H9 (cell line): Measurements from ENCODE around the gene ETV5. TPM values are rescaled to one million over a fixed set of nuclear protein-coding genes. Genes with fewer than 3 reads are reported as not detected.

Source experiments
- DNase-seq: peaks from one replicate; pipeline ENCODE4 v3.0.0-alpha.2; 2017
- H2AFZ ChIP-seq: one replicate; pipeline ENCODE4 v1.6.1; 2013; ENCODE audit warnings: mild to moderate bottlenecking, low read length, control low read depth, moderate library complexity
- H2AK5ac ChIP-seq: 2 replicates; pipeline ENCODE4 v1.6.1; 2013; ENCODE audit warnings: low read length, control low read depth, mixed read lengths; ENCODE audit not compliant: insufficient read length
- H2BK120ac ChIP-seq: one replicate; pipeline ENCODE4 v1.6.1; 2013; ENCODE audit warnings: low read depth, mild to moderate bottlenecking, low read length, control low read depth, inconsistent platforms; ENCODE audit not compliant: poor library complexity, severe bottlenecking
- H2BK12ac ChIP-seq: 2 replicates; pipeline ENCODE4 v1.6.1; 2013; ENCODE audit warnings: low read length, control low read depth, mixed read lengths, low read depth; ENCODE audit not compliant: insufficient read length
- H2BK15ac ChIP-seq: 2 replicates; pipeline ENCODE4 v1.6.1; 2013; ENCODE audit warnings: low read depth, low read length, control low read depth
- H2BK20ac ChIP-seq: one replicate; pipeline ENCODE4 v1.6.1; 2013; ENCODE audit warnings: low read depth, mild to moderate bottlenecking, low read length, control low read depth, inconsistent platforms; ENCODE audit not compliant: poor library complexity, severe bottlenecking
- H2BK5ac ChIP-seq: 2 replicates; pipeline ENCODE4 v1.6.1; 2013; ENCODE audit warnings: low read length, control low read depth, mixed read lengths; ENCODE audit not compliant: insufficient read length
- H3K14ac ChIP-seq: 2 replicates; pipeline ENCODE4 v1.6.1; 2013; ENCODE audit warnings: low read length, control low read depth; ENCODE audit not compliant: insufficient read depth
- H3K18ac ChIP-seq: 2 replicates; pipeline ENCODE4 v1.6.1; 2013; ENCODE audit warnings: low read depth, mild to moderate bottlenecking, mixed read lengths, low read length, control low read depth; ENCODE audit not compliant: insufficient read length
- H3K23ac ChIP-seq: 2 replicates; pipeline ENCODE4 v1.6.1; 2013; ENCODE audit warnings: low read length, control low read depth, mixed read lengths, low read depth; ENCODE audit not compliant: insufficient read length
- H3K23me2 ChIP-seq: 2 replicates; pipeline ENCODE4 v1.6.1; 2013; ENCODE audit warnings: low read depth, mild to moderate bottlenecking, mixed read lengths, low read length, control low read depth; ENCODE audit not compliant: insufficient read length, poor library complexity, severe bottlenecking
- H3K27ac ChIP-seq: 2 replicates; pipeline ENCODE4 v1.5.1; 2013; ENCODE audit warnings: low read length, control low read depth, mixed read lengths, low read depth; ENCODE audit not compliant: insufficient read length
- H3K27me3 ChIP-seq: 2 replicates; pipeline ENCODE4 v1.6.1; 2013; ENCODE audit warnings: low read length, control low read depth, inconsistent platforms; ENCODE audit not compliant: insufficient read depth
- H3K4ac ChIP-seq: 2 replicates; pipeline ENCODE4 v1.6.1; 2013; ENCODE audit warnings: low read depth, mild to moderate bottlenecking, control low read depth, inconsistent platforms, low read length, moderate library complexity
- H3K4me1 ChIP-seq: 2 replicates; pipeline ENCODE4 v1.6.1; 2013; ENCODE audit warnings: low read length, control low read depth, inconsistent platforms; ENCODE audit not compliant: insufficient read depth
- H3K4me2 ChIP-seq: 2 replicates; pipeline ENCODE4 v1.6.1; 2013; ENCODE audit warnings: low read length, control low read depth, mixed read lengths; ENCODE audit not compliant: insufficient read length, insufficient read depth
- H3K56ac ChIP-seq: 2 replicates; pipeline ENCODE4 v1.6.1; 2013; ENCODE audit warnings: low read depth, mild to moderate bottlenecking, mixed read lengths, low read length, control low read depth; ENCODE audit not compliant: insufficient read length
- H3K79me1 ChIP-seq: 2 replicates; pipeline ENCODE4 v1.6.1; 2013; ENCODE audit warnings: low read depth, mild to moderate bottlenecking, moderate library complexity, low read length, control low read depth, inconsistent platforms; ENCODE audit not compliant: insufficient read depth, poor library complexity, severe bottlenecking
- H3K79me2 ChIP-seq: 2 replicates; pipeline ENCODE4 v1.6.1; 2013; ENCODE audit warnings: low read length, control low read depth, inconsistent platforms; ENCODE audit not compliant: insufficient read depth
- H3K9ac ChIP-seq: 2 replicates; pipeline ENCODE4 v1.6.1; 2013; ENCODE audit warnings: low read length, control low read depth, mixed read lengths; ENCODE audit not compliant: insufficient read length; ENCODE audit errors: extremely low read depth
- H3K9me3 ChIP-seq: one replicate; pipeline ENCODE4 v1.6.1; 2013; ENCODE audit warnings: low read depth, low read length, inconsistent platforms; ENCODE audit not compliant: control insufficient read depth
- H3T11ph ChIP-seq: one replicate; pipeline ENCODE4 v1.6.1; 2013; ENCODE audit warnings: mild to moderate bottlenecking, low read length, control low read depth, inconsistent platforms
- H4K20me1 ChIP-seq: one replicate; pipeline ENCODE4 v1.6.1; 2013; ENCODE audit not compliant: control insufficient read depth, insufficient read length, insufficient read depth
- H4K5ac ChIP-seq: 2 replicates; pipeline ENCODE4 v1.6.1; 2013; ENCODE audit warnings: low read depth, mild to moderate bottlenecking, mixed read lengths, low read length, control low read depth; ENCODE audit not compliant: insufficient read length
- H4K8ac ChIP-seq: replicated peaks from 2 replicates; pipeline ENCODE4 v1.6.1; 2013; ENCODE audit warnings: low read length, control low read depth, mixed read lengths, low read depth; ENCODE audit not compliant: insufficient read length
- H4K91ac ChIP-seq: 2 replicates; pipeline ENCODE4 v1.6.1; 2013; ENCODE audit warnings: low read depth, mild to moderate bottlenecking, moderate library complexity, mixed read lengths, low read length, control low read depth; ENCODE audit not compliant: insufficient read length
- H3K27ac Mint-ChIP-seq, 3 experiments: 2 replicates in 2 of 3; 3 replicates in 1 of 3; pipeline ENCODE4 v1.8.0; 2020 to 2021; ENCODE audit warnings: mixed read lengths in 3 of 3, mild to moderate bottlenecking in 1 of 3, moderate library complexity in 1 of 3
- H3K27me3 Mint-ChIP-seq: 2 replicates; pipeline ENCODE4 v1.8.0; 2021; ENCODE audit warnings: low read depth, mild to moderate bottlenecking, moderate library complexity, mixed read lengths
- H3K36me3 Mint-ChIP-seq, 3 experiments: 2 replicates in 2 of 3; 3 replicates in 1 of 3; pipeline ENCODE4 v1.8.0; 2020 to 2021; ENCODE audit warnings: low read depth in 3 of 3, mixed read lengths in 3 of 3; ENCODE audit not compliant: insufficient read depth in 1 of 3
- H3K4me1 Mint-ChIP-seq, 2 experiments: 2 replicates each; pipeline ENCODE4 v1.8.0; 2020; ENCODE audit warnings: mixed read lengths in 2 of 2
- H3K4me3 Mint-ChIP-seq, 2 experiments: 2 replicates in 1 of 2; 3 replicates in 1 of 2; pipeline ENCODE4 v1.8.0; 2020 to 2021; ENCODE audit warnings: mild to moderate bottlenecking in 2 of 2, mixed read lengths in 2 of 2, moderate library complexity in 1 of 2
- H3K9me3 Mint-ChIP-seq, 2 experiments: 2 replicates in 1 of 2; 3 replicates in 1 of 2; pipeline ENCODE4 v1.8.0; 2020; ENCODE audit warnings: mild to moderate bottlenecking in 2 of 2, mixed read lengths in 2 of 2, moderate library complexity in 1 of 2
- WGBS: extraction: QIAGEN DNeasy Blood & Tissue Kit; methylation state at CpG from one replicate; pipeline ENCODE4 v1.1.7; 2013; ENCODE audit warnings: missing lambda C conversion rate, low lambda C conversion rate, mixed read lengths; ENCODE audit not compliant: insufficient read length; ENCODE audit errors: extremely low coverage; 5-methylcytosine and 5-hydroxymethylcytosine counted together
- total RNA-seq: library from RNA; stranded (reverse); gene quantifications from 2 replicates; pipeline ENCODE4 v1.2.1, GENCODE V29; 2021
- TF ChIP-seq, protein P1 (sequence below): fragments of 200-600 bp; sonication (generic); conservative IDR thresholded peaks from 3 replicates; pipeline ENCODE4 v1.8.0; 2021; ENCODE audit warnings: antibody characterized with exemption, mild to moderate bottlenecking

Gene ETV5
- total RNA-seq, 1 experiment from 2014 or later = 7.7 TPM

DNA sequence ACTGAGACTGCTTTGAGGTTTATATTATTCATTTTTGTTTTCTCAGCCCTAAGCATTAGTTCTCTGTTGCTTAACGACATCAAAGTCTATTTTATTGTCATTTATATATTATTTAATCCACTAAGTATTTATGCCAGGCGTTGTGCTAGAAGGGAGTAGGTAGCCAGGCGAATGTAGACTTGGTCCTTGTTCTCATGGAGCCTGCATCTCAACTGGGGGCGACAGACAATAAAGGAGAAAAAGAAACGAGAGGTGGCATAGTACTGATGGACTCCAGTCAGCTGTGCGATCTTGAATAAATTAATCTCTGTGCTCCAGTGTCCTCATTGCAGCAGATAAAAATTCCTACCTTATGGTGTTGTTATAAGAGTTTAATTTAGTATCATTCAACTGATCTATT, 49.7 kb downstream of the ETV5 start:
- Mint-ChIP-seq H3K27ac (no peak overlapping the region), H3K27me3 (peaks cover 1% of the 10 kb centered on the region; the same call in 1 of the 2 replicates), H3K4me3 (no peak overlapping the region), H3K4me1 (peaks cover 27 to 30% of the 10 kb centered on the region in 2 experiments), H3K9me3 (no peaks in the 10 kb centered on the region), H3K36me3 (peaks cover 4 to 32% (median 7%) of the 10 kb centered on the region in 3 experiments; a peak in 4 of 7 replicates)
- Histone ChIP-seq H3K4ac (no peak overlapping the region), H3K18ac (no peak overlapping the region), H3K79me2 (no peaks in the 10 kb centered on the region), H4K8ac (no peak overlapping the region), H2BK12ac (no peak overlapping the region), H3K9me3 (no peaks in the 10 kb centered on the region), H3K14ac (no peak overlapping the region), H3K23ac (no peak overlapping the region), H3K79me1 (no peaks in the 10 kb centered on the region), H3T11ph (no peak overlapping the region), H2BK120ac (no peak overlapping the region), H3K56ac (no peak overlapping the region), H4K91ac (no peak overlapping the region), H2BK15ac (no peak overlapping the region), H3K4me2 (no peak overlapping the region), H3K23me2 (no peaks in the 10 kb centered on the region), H2BK20ac (no peak overlapping the region), H3K4me1 (peaks cover 2% of the 10 kb centered on the region; the same call in 1 of the 2 replicates), H4K5ac (no peak overlapping the region), H3K27me3 (no peaks in the 10 kb centered on the region), H3K27ac (no peak overlapping the region), H2AFZ (no peak overlapping the region), H2AK5ac (no peak overlapping the region), H4K20me1 (no peaks in the 10 kb centered on the region), H3K9ac (no peak overlapping the region), H2BK5ac (no peak overlapping the region)
- no peak for DNase-seq
- TF ChIP-seq, protein P1, sequence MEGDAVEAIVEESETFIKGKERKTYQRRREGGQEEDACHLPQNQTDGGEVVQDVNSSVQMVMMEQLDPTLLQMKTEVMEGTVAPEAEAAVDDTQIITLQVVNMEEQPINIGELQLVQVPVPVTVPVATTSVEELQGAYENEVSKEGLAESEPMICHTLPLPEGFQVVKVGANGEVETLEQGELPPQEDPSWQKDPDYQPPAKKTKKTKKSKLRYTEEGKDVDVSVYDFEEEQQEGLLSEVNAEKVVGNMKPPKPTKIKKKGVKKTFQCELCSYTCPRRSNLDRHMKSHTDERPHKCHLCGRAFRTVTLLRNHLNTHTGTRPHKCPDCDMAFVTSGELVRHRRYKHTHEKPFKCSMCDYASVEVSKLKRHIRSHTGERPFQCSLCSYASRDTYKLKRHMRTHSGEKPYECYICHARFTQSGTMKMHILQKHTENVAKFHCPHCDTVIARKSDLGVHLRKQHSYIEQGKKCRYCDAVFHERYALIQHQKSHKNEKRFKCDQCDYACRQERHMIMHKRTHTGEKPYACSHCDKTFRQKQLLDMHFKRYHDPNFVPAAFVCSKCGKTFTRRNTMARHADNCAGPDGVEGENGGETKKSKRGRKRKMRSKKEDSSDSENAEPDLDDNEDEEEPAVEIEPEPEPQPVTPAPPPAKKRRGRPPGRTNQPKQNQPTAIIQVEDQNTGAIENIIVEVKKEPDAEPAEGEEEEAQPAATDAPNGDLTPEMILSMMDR = no peak
- WGBS = no CpG with 5 or more reads among the region's 6 CpGs
